ENCODE measurements around the gene ACOXL. TPM values are rescaled to one million over a fixed set of nuclear protein-coding genes. Genes with fewer than 3 reads are reported as not detected.
A peak's percentile ranks its signal among the peaks of the same experiment; 100 is the strongest.

The ACOXL gene
- polyA plus RNA-seq, 4 donors: 0.06 to 0.56 TPM; not detected in 2

GRCh38 chr2:110950281-110950680, 217.9 kb downstream of the ACOXL start:
- peaks cover 0 to 5% of the 10 kb centered on the region in 2 donors for H3K9me3 ChIP-seq (ENCODE audit: control insufficient read depth in 2 of 2, insufficient read depth in 1 of 2, low read depth in 1 of 2, low read length in 1 of 2)
- no peak overlapping the region for H3K4me3 ChIP-seq (ENCODE audit: low read depth in 1 of 3, low read length in 3 of 3)
- no peaks in the 10 kb centered on the region for H3K36me3 ChIP-seq (ENCODE audit: control insufficient read depth in 3 of 3, insufficient read depth in 2 of 3, low read depth in 1 of 3, low read length in 3 of 3)
- peaks cover 0 to 2% (median 0%) of the 10 kb centered on the region in 3 donors for H3K27me3 ChIP-seq (ENCODE audit: control insufficient read depth in 3 of 3, insufficient read depth in 3 of 3, low read length in 3 of 3)
- no peak for FAIRE-seq
- DNase-seq: no peak
- no peak overlapping the region for H3K27ac ChIP-seq (ENCODE audit: low read depth in 1 of 3, low read length in 2 of 3)
- peaks cover 0 to 13% (median 3%) of the 10 kb centered on the region in 3 donors for H3K4me1 ChIP-seq (ENCODE audit: control insufficient read depth in 3 of 3, insufficient read depth in 2 of 3, low read depth in 1 of 3, low read length in 2 of 3)
- 73 to 89% (median 83%) methylated on average over 3 of the region's 3 CpGs for WGBS, 3 donors

GRCh38 chr2:110955045-110955444, 222.7 kb downstream of the ACOXL start:
- Histone ChIP-seq H3K27ac (ENCODE audit: low read depth in 1 of 3, low read length in 2 of 3) (no peak overlapping the region), H3K4me3 (ENCODE audit: low read depth in 1 of 3, low read length in 3 of 3) (no peak overlapping the region), H3K36me3 (ENCODE audit: control insufficient read depth in 3 of 3, insufficient read depth in 2 of 3, low read depth in 1 of 3, low read length in 3 of 3) (no peaks in the 10 kb centered on the region), H3K9me3 (ENCODE audit: control insufficient read depth in 2 of 2, insufficient read depth in 1 of 2, low read depth in 1 of 2, low read length in 1 of 2) (no peaks in the 10 kb centered on the region), H3K27me3 (ENCODE audit: control insufficient read depth in 3 of 3, insufficient read depth in 3 of 3, low read length in 3 of 3) (no peaks in the 10 kb centered on the region), H3K4me1 (ENCODE audit: control insufficient read depth in 3 of 3, insufficient read depth in 2 of 3, low read depth in 1 of 3, low read length in 2 of 3) (peaks cover 0 to 14% (median 0%) of the 10 kb centered on the region in 3 donors)
- 30 to 49% (median 44%) methylated on average over 2 of the region's 2 CpGs for WGBS, 3 donors
- FAIRE-seq (no peak), DNase-seq (no peak)

GRCh38 chr2:110955556-110955955, 223.2 kb downstream of the ACOXL start:
- no peak overlapping the region for H3K4me3 ChIP-seq (ENCODE audit: low read depth in 1 of 3, low read length in 3 of 3)
- H3K27ac ChIP-seq (ENCODE audit: low read depth in 1 of 3, low read length in 2 of 3): no peak overlapping the region
- H3K4me1 ChIP-seq (ENCODE audit: control insufficient read depth in 3 of 3, insufficient read depth in 2 of 3, low read depth in 1 of 3, low read length in 2 of 3): peaks cover 0 to 14% (median 0%) of the 10 kb centered on the region in 3 donors
- no peaks in the 10 kb centered on the region for H3K9me3 ChIP-seq (ENCODE audit: control insufficient read depth in 2 of 2, insufficient read depth in 1 of 2, low read depth in 1 of 2, low read length in 1 of 2)
- no peaks in the 10 kb centered on the region for H3K36me3 ChIP-seq (ENCODE audit: control insufficient read depth in 3 of 3, insufficient read depth in 2 of 3, low read depth in 1 of 3, low read length in 3 of 3)
- H3K27me3 ChIP-seq (ENCODE audit: control insufficient read depth in 3 of 3, insufficient read depth in 3 of 3, low read length in 3 of 3): no peaks in the 10 kb centered on the region
- 69 to 79% (median 76%) methylated on average over 3 of the region's 3 CpGs for WGBS, 3 donors
- FAIRE-seq: no peak
- DNase-seq: no peak

- no peaks in the 10 kb centered on the region for H3K36me3 ChIP-seq (ENCODE audit: control insufficient read depth in 3 of 3, insufficient read depth in 2 of 3, low read depth in 1 of 3, low read length in 3 of 3)
- no peak overlapping the region for H3K4me3 ChIP-seq (ENCODE audit: low read depth in 1 of 3, low read length in 3 of 3)
- H3K27me3 ChIP-seq (ENCODE audit: control insufficient read depth in 3 of 3, insufficient read depth in 3 of 3, low read length in 3 of 3): no peaks in the 10 kb centered on the region
- H3K4me1 ChIP-seq (ENCODE audit: control insufficient read depth in 3 of 3, insufficient read depth in 2 of 3, low read depth in 1 of 3, low read length in 2 of 3): peaks cover 0 to 20% (median 0%) of the 10 kb centered on the region in 3 donors
- FAIRE-seq (no peak), DNase-seq (no peak)
- no peaks in the 10 kb centered on the region for H3K9me3 ChIP-seq (ENCODE audit: control insufficient read depth in 2 of 2, insufficient read depth in 1 of 2, low read depth in 1 of 2, low read length in 1 of 2)
- no peak overlapping the region for H3K27ac ChIP-seq (ENCODE audit: low read depth in 1 of 3, low read length in 2 of 3)
- 77 to 83% (median 79%) methylated on average over 5 of the region's 5 CpGs for WGBS, 3 donors
Observed at GRCh38 chr2:110957293-110957692, 224.9 kb downstream of the ACOXL start.

GRCh38 chr2:110958346-110959119, 226.2 kb downstream of the ACOXL start:
- Histone ChIP-seq H3K4me3 (ENCODE audit: low read depth in 1 of 3, low read length in 3 of 3) (no peak overlapping the region), H3K27me3 (ENCODE audit: control insufficient read depth in 3 of 3, insufficient read depth in 3 of 3, low read length in 3 of 3) (no peaks in the 10 kb centered on the region), H3K27ac (ENCODE audit: low read depth in 1 of 3, low read length in 2 of 3) (peak overlapping the region in 1 of 3 donors; percentile 42), H3K9me3 (ENCODE audit: control insufficient read depth in 2 of 2, insufficient read depth in 1 of 2, low read depth in 1 of 2, low read length in 1 of 2) (no peaks in the 10 kb centered on the region), H3K36me3 (ENCODE audit: control insufficient read depth in 3 of 3, insufficient read depth in 2 of 3, low read depth in 1 of 3, low read length in 3 of 3) (no peaks in the 10 kb centered on the region), H3K4me1 (ENCODE audit: control insufficient read depth in 3 of 3, insufficient read depth in 2 of 3, low read depth in 1 of 3, low read length in 2 of 3) (peaks cover 0 to 20% (median 0%) of the 10 kb centered on the region in 3 donors)
- 83 to 88% (median 85%) methylated on average over 6 of the region's 6 CpGs for WGBS, 3 donors
- DNase-seq (no peak), FAIRE-seq (no peak)

GRCh38 chr2:110959198-110959597, 226.8 kb downstream of the ACOXL start:
- FAIRE-seq (no peak), DNase-seq (peak; percentile 31 to 79)
- no peaks in the 10 kb centered on the region for H3K36me3 ChIP-seq (ENCODE audit: control insufficient read depth in 3 of 3, insufficient read depth in 2 of 3, low read depth in 1 of 3, low read length in 3 of 3)
- no peak overlapping the region for H3K4me3 ChIP-seq (ENCODE audit: low read depth in 1 of 3, low read length in 3 of 3)
- no peaks in the 10 kb centered on the region for H3K27me3 ChIP-seq (ENCODE audit: control insufficient read depth in 3 of 3, insufficient read depth in 3 of 3, low read length in 3 of 3)
- peak overlapping the region in 1 of 3 donors; percentile 42 for H3K27ac ChIP-seq (ENCODE audit: low read depth in 1 of 3, low read length in 2 of 3)
- no peaks in the 10 kb centered on the region for H3K9me3 ChIP-seq (ENCODE audit: control insufficient read depth in 2 of 2, insufficient read depth in 1 of 2, low read depth in 1 of 2, low read length in 1 of 2)
- H3K4me1 ChIP-seq (ENCODE audit: control insufficient read depth in 3 of 3, insufficient read depth in 2 of 3, low read depth in 1 of 3, low read length in 2 of 3): peaks cover 0 to 20% (median 0%) of the 10 kb centered on the region in 3 donors
- 27 to 59% (median 45%) methylated on average over 7 of the region's 7 CpGs for WGBS, 3 donors

- no peak for FAIRE-seq
Observed at GRCh38 chr2:110960281-110960680, 227.9 kb downstream of the ACOXL start.

GRCh38 chr2:110960954-110961353, 228.6 kb downstream of the ACOXL start:
- DNase-seq: peak; percentile 18 to 82

More at GRCh38 chr2:110960281-110960680, 227.9 kb downstream of the ACOXL start:
- Histone ChIP-seq H3K36me3 (ENCODE audit: control insufficient read depth in 3 of 3, insufficient read depth in 2 of 3, low read depth in 1 of 3, low read length in 3 of 3) (no peaks in the 10 kb centered on the region), H3K27me3 (ENCODE audit: control insufficient read depth in 3 of 3, insufficient read depth in 3 of 3, low read length in 3 of 3) (no peaks in the 10 kb centered on the region), H3K9me3 (ENCODE audit: control insufficient read depth in 2 of 2, insufficient read depth in 1 of 2, low read depth in 1 of 2, low read length in 1 of 2) (no peaks in the 10 kb centered on the region), H3K27ac (ENCODE audit: low read depth in 1 of 3, low read length in 2 of 3) (no peak overlapping the region), H3K4me1 (ENCODE audit: control insufficient read depth in 3 of 3, insufficient read depth in 2 of 3, low read depth in 1 of 3, low read length in 2 of 3) (peaks cover 0 to 16% (median 0%) of the 10 kb centered on the region in 3 donors), H3K4me3 (ENCODE audit: low read depth in 1 of 3, low read length in 3 of 3) (no peak overlapping the region)
- WGBS, 3 donors: 77 to 81% (median 81%) methylated on average over 10 of the region's 10 CpGs
- no peak for DNase-seq

More at GRCh38 chr2:110960954-110961353, 228.6 kb downstream of the ACOXL start:
- WGBS, 3 donors: 5 to 54% (median 11%) methylated on average over 2 of the region's 2 CpGs
- Histone ChIP-seq H3K27me3 (ENCODE audit: control insufficient read depth in 3 of 3, insufficient read depth in 3 of 3, low read length in 3 of 3) (no peaks in the 10 kb centered on the region), H3K36me3 (ENCODE audit: control insufficient read depth in 3 of 3, insufficient read depth in 2 of 3, low read depth in 1 of 3, low read length in 3 of 3) (no peaks in the 10 kb centered on the region), H3K4me1 (ENCODE audit: control insufficient read depth in 3 of 3, insufficient read depth in 2 of 3, low read depth in 1 of 3, low read length in 2 of 3) (peaks cover 0 to 16% (median 0%) of the 10 kb centered on the region in 3 donors), H3K9me3 (ENCODE audit: control insufficient read depth in 2 of 2, insufficient read depth in 1 of 2, low read depth in 1 of 2, low read length in 1 of 2) (no peaks in the 10 kb centered on the region), H3K4me3 (ENCODE audit: low read depth in 1 of 3, low read length in 3 of 3) (no peak overlapping the region), H3K27ac (ENCODE audit: low read depth in 1 of 3, low read length in 2 of 3) (peak overlapping the region in 1 of 3 donors; percentile 52)
- no peak for FAIRE-seq

Measured in small intestine (tissue), 7 donors.